SU-DHL-6 (cell line): ENCODE results near the gene WDR45.

Experiments
- H2AFZ ChIP-seq: fragments of 200-600 bp; sonication (generic); 2 replicates; pipeline ENCODE4 v1.6.1; 2014; ENCODE audit warnings: low read depth, mild to moderate bottlenecking, moderate library complexity, mixed read lengths, antibody characterized with exemption, low read length; ENCODE audit not compliant: severe bottlenecking
- H3F3A ChIP-seq: fragments of 200-600 bp; shearing (Covaris generic); 2 replicates; pipeline ENCODE4 v1.6.0; 2016; ENCODE audit warnings: antibody characterized with exemption, mild to moderate bottlenecking; ENCODE audit not compliant: insufficient read depth
- H3K27ac ChIP-seq: fragments of 200-600 bp; sonication (generic); 2 replicates; pipeline ENCODE4 v1.5.1; 2016; ENCODE audit warnings: low read depth, mild to moderate bottlenecking, low read length, moderate library complexity, mixed read lengths
- H3K27me3 ChIP-seq: fragments of 200-600 bp; sonication (generic), shearing (Covaris generic); 2 replicates; pipeline ENCODE4 v1.6.0; 2014; ENCODE audit warnings: mild to moderate bottlenecking, low read length
- H3K36me3 ChIP-seq: fragments of 200-600 bp; sonication (generic); 2 replicates; pipeline ENCODE4 v1.6.1; 2014; ENCODE audit warnings: mild to moderate bottlenecking, low read length, mixed read lengths
- H3K4me2 ChIP-seq: fragments of 300-600, 200-600 bp; shearing (Covaris generic), sonication (generic); 2 replicates; pipeline ENCODE4 v1.6.0; 2014; ENCODE audit warnings: low read length, low read depth, mild to moderate bottlenecking; ENCODE audit not compliant: poor library complexity, severe bottlenecking
- H3K4me3 ChIP-seq: fragments of 200-600 bp; sonication (generic); 2 replicates; pipeline ENCODE4 v1.5.1; 2014; ENCODE audit warnings: antibody characterized with exemption, low read length, mild to moderate bottlenecking, mixed read lengths; ENCODE audit not compliant: insufficient read depth, poor library complexity, severe bottlenecking
- H3K79me2 ChIP-seq: fragments of 200-600 bp; sonication (generic); 2 replicates; pipeline ENCODE4 v1.6.1; 2014; ENCODE audit warnings: mild to moderate bottlenecking, low read length, moderate library complexity; ENCODE audit not compliant: insufficient read depth
- H3K9ac ChIP-seq: fragments of 200-600 bp; sonication (generic); 2 replicates; pipeline ENCODE4 v1.7.0; 2014; ENCODE audit warnings: mild to moderate bottlenecking, low read length
- H3K9me2 ChIP-seq: fragments of 200-600 bp; sonication (generic); replicated peaks from 2 replicates; pipeline ENCODE4 v1.6.1; 2014; ENCODE audit warnings: low read length; ENCODE audit not compliant: insufficient read depth
- H3K9me3 ChIP-seq: fragments of 200-600 bp; sonication (generic); 2 replicates; pipeline ENCODE4 v1.6.1; 2014; ENCODE audit warnings: low read length, mixed read lengths; ENCODE audit not compliant: insufficient read depth
- H4K20me1 ChIP-seq: fragments of 200-600 bp; sonication (generic); 2 replicates; pipeline ENCODE4 v1.6.1; 2014; ENCODE audit warnings: low read depth, mild to moderate bottlenecking, antibody characterized with exemption, low read length, moderate library complexity, mixed read lengths
- EZH2phosphoT487 ChIP-seq: fragments of 200-600 bp; sonication (generic), shearing (Covaris generic); conservative IDR thresholded peaks from 2 replicates; pipeline ENCODE4 v1.6.1; 2018; ENCODE audit warnings: mild to moderate bottlenecking, antibody characterized with exemption, low read length, moderate library complexity, mixed read lengths
- TF ChIP-seq, protein P1 (sequence below): fragments of 200-600 bp; sonication (generic); IDR thresholded peaks from one replicate; pipeline ENCODE4 v1.5.1; 2017; ENCODE audit warnings: antibody characterized with exemption, mild to moderate bottlenecking, low read length, moderate library complexity; ENCODE audit not compliant: insufficient read depth, poor library complexity, severe bottlenecking

The WDR45 gene

DNA sequence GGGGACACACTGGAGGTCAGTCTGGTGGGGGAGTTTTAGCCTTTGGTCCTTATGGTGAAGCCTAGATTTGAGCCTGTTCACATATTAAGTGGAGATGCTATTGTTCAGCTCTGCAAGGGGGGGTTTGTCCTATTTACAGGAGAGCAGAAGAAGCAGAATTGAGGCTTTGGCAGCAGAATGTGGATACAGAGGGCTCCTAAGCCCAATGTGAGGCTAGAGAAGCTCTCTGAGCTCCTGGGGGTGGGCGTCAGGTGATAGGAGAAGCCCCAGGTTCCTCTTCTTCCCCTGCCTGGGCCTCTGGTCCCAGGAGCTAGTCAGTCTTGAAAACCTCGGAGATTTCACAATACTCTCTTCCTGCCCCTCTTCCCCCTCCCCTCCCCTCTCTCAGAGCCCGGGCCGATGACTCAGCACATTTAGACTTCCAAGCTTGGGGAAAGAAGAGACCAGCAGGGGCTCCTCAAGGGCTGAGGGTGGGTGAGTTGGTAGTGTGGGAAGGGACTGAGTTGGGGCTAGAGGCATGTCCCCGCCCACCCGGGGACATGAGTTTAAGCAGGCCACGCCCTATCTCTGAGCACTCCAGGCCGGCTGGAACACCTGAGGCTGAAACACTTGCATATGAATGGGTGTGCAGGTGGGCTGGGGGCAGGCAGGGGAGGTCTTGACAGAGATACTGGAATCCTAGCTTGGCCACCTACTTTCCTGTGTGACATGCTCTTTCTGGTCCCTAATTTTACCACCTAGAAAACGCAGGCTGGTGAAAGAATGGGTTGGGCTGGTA lies 39.9 kb downstream of the WDR45 start:
- H3K9me3 ChIP-seq = no peaks in the 10 kb centered on the region
- no peaks in the 10 kb centered on the region for H3K36me3 ChIP-seq
- no peak overlapping the region for H3K27ac ChIP-seq
- H3K27me3 ChIP-seq = no peaks in the 10 kb centered on the region
- H3K4me3 ChIP-seq = no peak overlapping the region
- H3K4me2 ChIP-seq = no peak overlapping the region
- no peak overlapping the region for H2AFZ ChIP-seq
- no peaks in the 10 kb centered on the region for H3K79me2 ChIP-seq
- no peak overlapping the region for H3K9ac ChIP-seq
- no peak for TF ChIP-seq EZH2phosphoT487
- TF ChIP-seq, protein P1, sequence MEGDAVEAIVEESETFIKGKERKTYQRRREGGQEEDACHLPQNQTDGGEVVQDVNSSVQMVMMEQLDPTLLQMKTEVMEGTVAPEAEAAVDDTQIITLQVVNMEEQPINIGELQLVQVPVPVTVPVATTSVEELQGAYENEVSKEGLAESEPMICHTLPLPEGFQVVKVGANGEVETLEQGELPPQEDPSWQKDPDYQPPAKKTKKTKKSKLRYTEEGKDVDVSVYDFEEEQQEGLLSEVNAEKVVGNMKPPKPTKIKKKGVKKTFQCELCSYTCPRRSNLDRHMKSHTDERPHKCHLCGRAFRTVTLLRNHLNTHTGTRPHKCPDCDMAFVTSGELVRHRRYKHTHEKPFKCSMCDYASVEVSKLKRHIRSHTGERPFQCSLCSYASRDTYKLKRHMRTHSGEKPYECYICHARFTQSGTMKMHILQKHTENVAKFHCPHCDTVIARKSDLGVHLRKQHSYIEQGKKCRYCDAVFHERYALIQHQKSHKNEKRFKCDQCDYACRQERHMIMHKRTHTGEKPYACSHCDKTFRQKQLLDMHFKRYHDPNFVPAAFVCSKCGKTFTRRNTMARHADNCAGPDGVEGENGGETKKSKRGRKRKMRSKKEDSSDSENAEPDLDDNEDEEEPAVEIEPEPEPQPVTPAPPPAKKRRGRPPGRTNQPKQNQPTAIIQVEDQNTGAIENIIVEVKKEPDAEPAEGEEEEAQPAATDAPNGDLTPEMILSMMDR = no peak
- H4K20me1 ChIP-seq = no peaks in the 10 kb centered on the region
- no peaks in the 10 kb centered on the region for H3K9me2 ChIP-seq
- H3F3A ChIP-seq = no peaks in the 10 kb centered on the region

DNA sequence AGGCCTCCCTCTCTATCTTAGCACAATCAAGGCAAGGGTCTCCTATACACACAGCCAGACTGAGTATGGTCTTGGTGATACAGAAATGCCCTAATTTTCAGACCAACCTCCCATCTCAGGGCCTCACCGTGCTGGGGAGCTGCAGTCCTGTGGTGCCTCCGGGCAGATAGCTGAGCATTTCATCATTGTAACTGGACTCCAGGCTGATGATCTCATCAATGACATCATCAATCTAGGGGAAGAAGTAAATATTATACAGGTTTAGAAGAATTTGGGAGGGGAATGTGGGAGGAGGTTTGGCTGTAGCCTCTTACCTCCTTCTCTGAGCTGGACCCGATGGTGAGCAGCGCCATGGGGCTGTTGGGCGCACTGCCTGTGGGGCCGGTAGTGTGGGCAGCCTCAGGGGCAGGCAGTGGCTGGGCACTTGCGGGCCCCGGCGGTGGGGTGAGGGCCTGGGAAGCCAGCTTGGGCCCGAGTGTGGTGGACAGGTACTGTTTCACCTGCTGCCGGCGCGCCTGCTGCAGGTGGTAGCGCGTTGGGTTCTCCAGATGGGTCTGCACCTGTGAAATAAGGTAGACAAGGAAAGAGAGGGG lies 41.7 kb downstream of the WDR45 start:
- Histone ChIP-seq H3K9me3 (no peaks in the 10 kb centered on the region), H3K27ac (no peak overlapping the region), H4K20me1 (no peaks in the 10 kb centered on the region), H3K4me2 (no peak overlapping the region), H3K9ac (no peak overlapping the region), H3K36me3 (no peaks in the 10 kb centered on the region), H3K27me3 (no peaks in the 10 kb centered on the region), H3K79me2 (no peaks in the 10 kb centered on the region), H3K4me3 (no peak overlapping the region), H3K9me2 (no peaks in the 10 kb centered on the region), H2AFZ (no peak overlapping the region), H3F3A (no peaks in the 10 kb centered on the region)
- TF ChIP-seq, protein P1 = no peak
- TF ChIP-seq EZH2phosphoT487 = no peak

DNA sequence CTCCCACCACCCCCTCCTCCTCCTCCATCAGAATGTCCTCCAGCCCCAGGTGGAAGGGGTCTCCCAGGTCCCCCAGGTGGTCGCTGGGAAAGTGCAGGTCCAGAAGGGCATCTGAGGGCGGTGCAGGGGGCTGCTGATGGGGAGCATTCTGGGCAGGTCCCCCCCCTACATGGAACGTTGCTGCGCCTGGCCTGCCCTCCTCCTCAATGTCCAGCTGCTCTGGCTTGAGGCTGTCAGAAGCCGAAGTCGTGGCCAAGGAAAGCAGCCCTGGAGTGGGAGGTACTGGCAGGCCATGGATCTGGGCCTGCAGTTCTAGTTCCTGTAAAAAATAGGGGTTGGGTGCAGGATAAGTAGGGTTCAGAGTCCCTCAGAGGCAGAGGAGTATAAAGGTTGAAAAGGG lies 49.4 kb downstream of the WDR45 start:
- no peaks in the 10 kb centered on the region for H3K9me2 ChIP-seq
- no peak overlapping the region for H3K9ac ChIP-seq
- H3F3A ChIP-seq = no peaks in the 10 kb centered on the region
- H4K20me1 ChIP-seq = no peaks in the 10 kb centered on the region
- H3K9me3 ChIP-seq = no peaks in the 10 kb centered on the region
- TF ChIP-seq EZH2phosphoT487 = no peak
- TF ChIP-seq, protein P1 = no peak
- H3K79me2 ChIP-seq = no peaks in the 10 kb centered on the region
- no peak overlapping the region for H3K4me3 ChIP-seq
- H3K27me3 ChIP-seq = no peaks in the 10 kb centered on the region
- H3K4me2 ChIP-seq = no peak overlapping the region
- H3K36me3 ChIP-seq = no peaks in the 10 kb centered on the region
- H2AFZ ChIP-seq = no peak overlapping the region
- no peak overlapping the region for H3K27ac ChIP-seq
